Muscle of leg (tissue), 11 donors: ENCODE results near the gene METTL25. TPM values are rescaled to one million over a fixed set of nuclear protein-coding genes. Genes with fewer than 3 reads are reported as not detected.

Experiments
- DNase-seq: peaks from one replicate; pipeline ENCODE4 v3.0.0; 2013
- H3K27ac ChIP-seq: one replicate; pipeline ENCODE4 v1.5.1; 2013; ENCODE audit warnings: mild to moderate bottlenecking, low read length, control low read depth
- H3K27me3 ChIP-seq: one replicate; pipeline ENCODE4 v1.6.1; 2013; ENCODE audit warnings: low read length; ENCODE audit not compliant: control insufficient read depth, insufficient read depth
- H3K36me3 ChIP-seq: one replicate; pipeline ENCODE4 v1.6.1; 2013; ENCODE audit warnings: low read length; ENCODE audit not compliant: control insufficient read depth, insufficient read depth
- H3K4me1 ChIP-seq: one replicate; pipeline ENCODE4 v1.6.1; 2013; ENCODE audit warnings: low read length; ENCODE audit not compliant: control insufficient read depth, insufficient read depth
- H3K4me3 ChIP-seq: one replicate; pipeline ENCODE4 v1.5.1; 2013; ENCODE audit warnings: low read length, control low read depth
- H3K9me3 ChIP-seq: replicated peaks from 2 replicates; pipeline ENCODE4 v1.6.1; 2013; ENCODE audit warnings: low read depth, low read length; ENCODE audit not compliant: control insufficient read depth
- WGBS: methylation state at CpG from one replicate; pipeline ENCODE4 v1.1.5; 2013; ENCODE audit warnings: missing lambda C conversion rate; ENCODE audit not compliant: insufficient coverage; 5-methylcytosine and 5-hydroxymethylcytosine counted together
- polyA plus RNA-seq, 8 donors: library from polyadenylated mRNA; unstranded; fragments of 120-200 nt; gene quantifications; one replicate each; pipeline versions ENCODE4 v1.2.1 to v1.2.3, GENCODE V29; 2013; ENCODE audit warnings: inconsistent platforms in 1 of 8, low replicate concordance in 1 of 8; ENCODE audit not compliant: insufficient read length in 8 of 8, insufficient read depth in 1 of 8
- total RNA-seq: library from RNA; stranded (reverse); fragments of 120-200 nt; gene quantifications from one replicate; pipeline ENCODE4 v1.2.4, GENCODE V29; 2013

Gene METTL25
- total and polyA plus RNA-seq, 9 donors, result 5.0 to 24.8 (median 7.4) TPM

DNA sequence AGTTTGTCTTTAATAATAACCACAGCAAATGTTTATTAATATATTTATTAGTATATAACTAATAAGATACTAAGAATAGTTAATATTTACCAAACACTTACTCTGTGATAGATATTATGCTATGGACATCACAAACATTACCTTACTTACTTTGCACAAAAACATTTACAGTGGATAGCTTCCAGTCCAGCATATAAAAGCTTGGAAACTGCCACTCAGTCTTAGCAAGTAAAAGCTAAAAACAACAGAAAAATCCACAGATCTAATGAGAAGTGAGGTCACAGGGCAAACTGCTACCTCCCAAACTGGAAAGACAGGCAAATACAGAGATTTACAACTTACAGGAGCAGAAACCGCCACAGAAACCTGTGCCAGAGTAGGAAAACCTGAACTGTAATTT is 99.8 kb downstream of the METTL25 start:
- no peak overlapping the region for H3K4me3 ChIP-seq
- no peaks in the 10 kb centered on the region for H3K4me1 ChIP-seq
- no peak for DNase-seq
- peaks cover 2% of the 10 kb centered on the region for H3K36me3 ChIP-seq
- H3K27ac ChIP-seq, result no peak overlapping the region
- WGBS, result no CpG with 5 or more reads among the region's 1 CpG
- H3K27me3 ChIP-seq, result no peaks in the 10 kb centered on the region
- H3K9me3 ChIP-seq, result no peaks in the 10 kb centered on the region

DNA sequence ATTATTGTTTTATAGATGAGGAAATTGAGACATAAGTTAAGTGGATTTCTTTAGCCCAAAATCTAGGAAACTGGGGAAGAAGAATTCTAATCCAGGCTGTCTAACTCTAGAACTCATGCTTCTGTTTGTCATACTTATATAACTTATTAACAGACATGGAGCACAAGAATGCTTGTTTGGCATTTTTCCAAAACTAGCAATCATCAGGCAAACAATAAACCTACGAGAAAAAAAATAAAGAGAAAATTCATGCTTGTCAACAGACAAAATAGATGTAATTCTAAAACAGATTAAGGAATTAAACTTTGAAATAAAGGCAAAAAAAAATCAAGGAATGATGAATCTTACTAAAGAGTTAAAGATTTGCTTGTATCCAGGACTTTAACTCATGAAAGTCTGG is 103.1 kb downstream of the METTL25 start:
- H3K4me1 ChIP-seq, result no peaks in the 10 kb centered on the region
- peaks cover 2% of the 10 kb centered on the region for H3K36me3 ChIP-seq
- H3K27me3 ChIP-seq, result no peaks in the 10 kb centered on the region
- H3K27ac ChIP-seq, result no peak overlapping the region
- WGBS, result no CpG with 5 or more reads among the region's 1 CpG
- H3K9me3 ChIP-seq, result no peaks in the 10 kb centered on the region
- DNase-seq, result no peak
- no peak overlapping the region for H3K4me3 ChIP-seq

GRCh38 chr12:82461836-82462235 is 103.5 kb downstream of the METTL25 start:
- Histone ChIP-seq H3K36me3 (peaks cover 2% of the 10 kb centered on the region), H3K4me1 (no peaks in the 10 kb centered on the region), H3K27ac (no peak overlapping the region), H3K9me3 (no peaks in the 10 kb centered on the region), H3K4me3 (no peak overlapping the region), H3K27me3 (no peaks in the 10 kb centered on the region)
- no peak for DNase-seq
- no CpG with 5 or more reads among the region's 3 CpGs for WGBS

GRCh38 chr12:82468563-82468962 is 110.2 kb downstream of the METTL25 start:
- Histone ChIP-seq H3K27ac (no peak overlapping the region), H3K36me3 (peaks cover 4% of the 10 kb centered on the region)

DNA sequence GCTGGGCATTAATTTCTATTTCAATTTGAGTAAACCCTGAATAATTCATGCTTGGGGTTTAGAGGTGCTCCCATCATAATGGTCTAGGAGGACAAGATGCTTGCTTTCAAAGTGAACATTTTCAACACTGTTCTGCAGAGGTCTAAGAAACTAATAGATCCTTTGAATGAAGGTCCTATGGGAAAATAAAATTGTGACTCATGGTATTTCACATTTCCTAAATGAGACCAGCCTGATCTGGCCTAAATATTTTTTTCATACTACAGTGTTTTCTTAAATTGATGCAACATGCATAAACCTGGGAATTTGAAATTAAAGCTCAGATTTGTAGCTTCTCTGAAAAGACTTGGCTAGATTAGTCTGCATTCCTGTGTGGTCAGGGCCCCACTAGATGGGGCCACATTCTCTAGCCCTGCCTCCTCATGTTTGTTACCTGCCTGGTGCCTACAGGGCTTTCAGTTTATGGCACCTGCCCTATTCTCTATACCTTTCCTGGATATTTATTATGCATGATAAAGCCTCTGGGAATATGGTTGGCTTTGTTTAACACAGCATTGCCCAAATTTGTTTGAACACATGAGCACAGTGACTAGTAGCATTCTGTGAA is 112.7 kb downstream of the METTL25 start:
- Histone ChIP-seq H3K27ac (no peak overlapping the region), H3K27me3 (no peaks in the 10 kb centered on the region), H3K9me3 (no peaks in the 10 kb centered on the region), H3K4me1 (no peaks in the 10 kb centered on the region), H3K4me3 (no peak overlapping the region), H3K36me3 (peaks cover 4% of the 10 kb centered on the region)
- no peak for DNase-seq

More at GRCh38 chr12:82468563-82468962, 110.2 kb downstream of the METTL25 start:
- H3K4me3 ChIP-seq, result no peak overlapping the region
- DNase-seq, result no peak
- no peaks in the 10 kb centered on the region for H3K9me3 ChIP-seq
- H3K27me3 ChIP-seq, result no peaks in the 10 kb centered on the region
- 96% methylated on average over 3 of the region's 4 CpGs for WGBS
- H3K4me1 ChIP-seq, result no peaks in the 10 kb centered on the region

DNA sequence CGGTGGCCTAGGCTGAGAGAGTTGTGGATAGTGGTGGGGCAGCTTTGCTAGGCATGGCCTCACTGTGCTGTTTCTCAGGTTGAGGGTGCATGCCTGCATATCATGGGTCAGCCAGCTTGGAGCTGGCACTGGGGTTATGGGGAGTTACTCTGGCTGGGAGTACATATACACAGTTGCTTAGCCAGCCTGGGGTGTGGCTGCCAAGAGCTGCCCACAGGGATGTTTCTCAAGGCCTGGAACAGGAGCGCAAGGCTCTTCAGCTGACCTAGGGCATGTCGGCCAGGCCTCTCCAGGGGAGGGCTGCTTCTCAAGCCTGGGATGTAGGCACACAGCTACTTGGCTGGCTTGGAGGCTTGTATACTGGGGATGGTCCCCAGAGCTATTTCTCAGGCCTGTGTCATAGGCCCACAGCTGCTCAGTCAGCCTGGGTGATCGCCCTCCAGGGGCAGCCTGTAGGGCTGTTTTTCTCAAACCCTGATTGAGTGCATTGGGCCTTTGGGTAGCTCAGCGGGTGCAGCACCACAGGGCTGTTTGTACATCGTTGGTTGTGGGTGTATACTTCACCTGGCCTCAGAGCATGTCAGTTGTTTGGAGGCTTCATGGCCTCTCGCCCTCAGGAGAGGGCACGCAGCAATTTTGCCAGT is 114.9 kb downstream of the METTL25 start:
- Histone ChIP-seq H3K27ac (no peak overlapping the region), H3K27me3 (no peaks in the 10 kb centered on the region), H3K4me3 (no peak overlapping the region), H3K9me3 (no peaks in the 10 kb centered on the region), H3K4me1 (no peaks in the 10 kb centered on the region), H3K36me3 (peaks cover 4% of the 10 kb centered on the region)
- WGBS, result 98% methylated on average over 8 of the region's 8 CpGs
- no peak for DNase-seq

DNA sequence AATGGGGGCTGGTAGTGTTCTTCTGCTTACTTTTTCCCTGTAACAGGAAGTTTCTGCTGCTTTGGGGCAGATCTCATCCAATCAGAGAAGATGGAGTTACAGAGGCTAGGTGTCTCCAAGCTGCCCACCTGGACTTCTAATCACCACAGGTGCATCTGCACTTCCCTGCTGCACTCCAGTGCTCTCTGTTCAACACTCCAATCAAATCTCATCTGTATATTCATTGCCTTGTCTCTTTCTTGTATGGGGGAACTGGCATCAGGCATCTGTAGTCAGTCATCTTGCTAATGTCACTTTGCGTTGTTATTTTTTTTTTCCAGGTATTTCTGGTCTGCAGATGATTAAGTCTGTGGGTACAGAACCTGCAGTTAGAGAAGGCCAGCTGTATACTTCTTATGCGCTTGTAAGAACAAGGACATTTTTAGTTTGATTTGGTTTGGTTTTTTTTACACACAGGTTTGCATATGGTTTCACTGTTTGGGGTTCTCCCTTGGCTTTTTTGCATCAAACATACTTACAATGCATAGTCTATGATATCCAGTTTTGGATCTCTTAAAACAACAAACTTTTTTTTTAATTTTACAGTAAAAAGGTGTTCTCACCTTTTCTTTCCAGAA is 116.0 kb downstream of the METTL25 start:
- no peak overlapping the region for H3K4me3 ChIP-seq
- H3K27me3 ChIP-seq, result no peaks in the 10 kb centered on the region
- WGBS, result no CpG with 5 or more reads among the region's 2 CpGs
- H3K9me3 ChIP-seq, result no peaks in the 10 kb centered on the region
- H3K36me3 ChIP-seq, result no peaks in the 10 kb centered on the region
- no peaks in the 10 kb centered on the region for H3K4me1 ChIP-seq
- DNase-seq, result no peak
- H3K27ac ChIP-seq, result no peak overlapping the region

DNA sequence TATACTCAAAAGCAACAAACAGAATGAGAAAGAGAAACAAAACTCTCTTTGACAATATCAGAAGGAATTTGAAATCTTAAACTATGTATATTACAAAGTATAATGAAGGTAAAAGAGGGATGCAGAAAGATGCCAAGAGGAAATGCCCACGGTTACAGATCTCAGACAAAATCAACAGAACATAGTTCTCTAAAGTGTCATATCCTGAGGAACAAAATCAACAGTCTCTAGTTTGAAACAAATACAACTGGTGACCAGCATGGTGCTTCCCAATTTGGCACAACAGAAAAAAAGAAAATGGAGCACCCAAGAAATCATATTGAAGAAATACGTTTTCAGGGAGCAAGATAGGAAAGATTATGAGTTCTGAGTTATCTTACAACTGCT is 116.5 kb downstream of the METTL25 start:
- no peaks in the 10 kb centered on the region for H3K4me1 ChIP-seq
- no peak for DNase-seq
- no peaks in the 10 kb centered on the region for H3K9me3 ChIP-seq
- no peak overlapping the region for H3K27ac ChIP-seq
- whole genome bisulfite sequencing, result 67% methylated on average over 1 of the region's 2 CpGs
- no peaks in the 10 kb centered on the region for H3K36me3 ChIP-seq
- H3K27me3 ChIP-seq, result no peaks in the 10 kb centered on the region
- no peak overlapping the region for H3K4me3 ChIP-seq

GRCh38 chr12:82475211-82475610 is 116.9 kb downstream of the METTL25 start:
- Histone ChIP-seq H3K4me1 (no peaks in the 10 kb centered on the region), H3K4me3 (no peak overlapping the region), H3K36me3 (no peaks in the 10 kb centered on the region), H3K27me3 (no peaks in the 10 kb centered on the region), H3K27ac (no peak overlapping the region), H3K9me3 (no peaks in the 10 kb centered on the region)
- DNase-seq, result no peak
- no CpG with 5 or more reads among the region's 1 CpG for WGBS

DNA sequence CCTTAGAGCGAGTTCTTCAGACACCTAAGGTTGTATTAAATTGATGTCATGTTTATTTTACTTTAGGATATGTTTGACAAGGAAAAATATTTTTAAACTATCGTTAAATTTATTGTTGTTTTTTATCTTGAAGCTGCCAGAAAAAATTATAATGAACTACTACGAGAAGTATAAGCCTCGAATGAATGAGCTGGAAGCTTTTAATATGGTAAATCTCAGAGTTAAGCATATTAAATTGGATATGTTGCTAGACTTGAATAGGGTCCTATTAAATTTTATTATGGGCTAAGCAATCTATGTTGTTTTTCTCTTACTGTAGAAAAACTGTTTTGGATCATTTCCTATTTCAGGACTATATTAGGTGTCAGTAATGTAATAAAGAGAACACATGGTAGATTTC is 118.2 kb downstream of the METTL25 start:
- Histone ChIP-seq H3K4me3 (no peak overlapping the region), H3K9me3 (no peaks in the 10 kb centered on the region), H3K4me1 (no peaks in the 10 kb centered on the region), H3K27me3 (no peaks in the 10 kb centered on the region), H3K27ac (no peak overlapping the region), H3K36me3 (no peaks in the 10 kb centered on the region)
- no peak for DNase-seq
- no CpG with 5 or more reads among the region's 4 CpGs for WGBS
